Measurements from ENCODE around the gene PAK1. TPM values are rescaled to one million over a fixed set of nuclear protein-coding genes. Genes with fewer than 3 reads are reported as not detected.

PAK1 gene
- total and polyA plus RNA-seq, 9 of the 15 experiments (the other 6 are each of a cell fraction or from before 2014, with no cell fraction given): 0.52 to 11.7 (median 1.9) TPM

DNA sequence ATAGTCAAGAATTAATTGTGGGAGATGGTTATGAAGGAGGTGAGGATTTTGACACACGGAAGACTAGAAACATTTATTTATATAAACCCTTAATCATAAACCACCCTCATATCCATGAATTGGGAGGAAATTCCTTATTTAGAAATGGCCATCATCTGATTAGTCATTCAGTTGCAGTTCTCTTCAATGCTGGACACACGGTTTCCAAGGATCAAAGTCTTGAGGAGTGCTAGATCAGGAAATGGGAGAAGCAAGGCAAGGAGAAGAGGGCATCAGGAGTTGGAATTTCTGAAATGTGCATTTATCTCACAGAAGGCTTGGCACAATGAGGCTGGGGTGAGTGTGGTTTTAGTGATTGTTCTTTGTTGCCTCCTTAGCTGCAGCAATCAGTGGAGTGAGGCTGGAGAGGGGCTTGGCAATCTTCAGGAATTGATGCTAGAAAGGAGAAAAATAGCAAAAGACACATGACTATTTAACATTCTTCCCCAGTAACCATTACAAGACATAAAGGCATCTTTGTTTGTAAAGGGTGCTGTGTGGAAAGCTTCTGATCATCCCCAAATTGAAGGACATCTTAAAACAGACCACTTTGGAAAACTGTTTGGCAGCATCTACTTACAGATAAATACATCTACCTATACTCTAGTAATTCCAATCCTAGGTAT is 150.8 kb downstream of the PAK1 start:
- H2AFZ ChIP-seq (ENCODE audit: low read depth, low read length): no peak overlapping the region
- H3K79me2 ChIP-seq (ENCODE audit: control insufficient read depth, insufficient read depth, low read length): no peaks in the 10 kb centered on the region
- H4K20me1 ChIP-seq (replicated peaks; ENCODE audit: control insufficient read depth, insufficient read depth, low read length): no peaks in the 10 kb centered on the region
- no peaks in the 10 kb centered on the region for H3K9me1 ChIP-seq (ENCODE audit: control insufficient read depth, insufficient read depth, low read length)
- H3K4me2 ChIP-seq (ENCODE audit: insufficient read depth, low read length): no peak overlapping the region
- H3K9me3 ChIP-seq (replicated peaks; ENCODE audit: control insufficient read depth, insufficient read depth, low read depth, low read length): no peaks in the 10 kb centered on the region
- intact Hi-C loops (cut with micrococcal nuclease) (no loop called here), in situ Hi-C loops (cut with MboI) (no loop called here)
- H3K9ac ChIP-seq (ENCODE audit: insufficient read depth in 1 of 2, low read depth in 2 of 2, low read length in 2 of 2): no peak overlapping the region
- BruUV-seq (replicated peaks): no TSS peak
- H3K36me3 ChIP-seq (ENCODE audit: control insufficient read depth, insufficient read depth, low read length): no peaks in the 10 kb centered on the region
- DNase-seq (ENCODE audit: extremely low read depth in 1 of 4, low spot score in 3 of 4) (no peak), ATAC-seq (no peak), FAIRE-seq (no peak)
- ChIA-PET POLR2A (interaction anchor here (0.7 kb wide), 1 partner anchor 44 kb away, joined by 3 read pairs; no protein-coding TSS in a partner anchor), CTCF (ENCODE audit: low intra/inter-chr PET ratio) (no interaction called here)
- WGBS (ENCODE audit: insufficient coverage, low coverage, missing lambda C conversion rate): 6% methylated on average over 2 of the region's 2 CpGs
- no peak overlapping the region for H3K27ac ChIP-seq (ENCODE audit: extremely low read depth, low read depth, low read length)
- H3K4me3 ChIP-seq: no peak overlapping the region
- no peak for TF ChIP-seq SP1 (CRISPR knock-in tag; IDR thresholded peaks at IDR 0.05)
- TF ChIP-seq RBM34 (IDR thresholded peaks at IDR 0.05; ENCODE audit: borderline replicate concordance, insufficient read depth, low read length): no peak
- H3K4me1 ChIP-seq (replicated peaks in 1 of 2; ENCODE audit: control insufficient read depth in 2 of 2, insufficient read depth in 2 of 2, low read length in 2 of 2): no peaks in the 10 kb centered on the region
- H3K27me3 ChIP-seq (ENCODE audit: control insufficient read depth in 2 of 2, insufficient read depth in 2 of 2, low read length in 2 of 2): peaks cover 0 to 6% of the 10 kb centered on the region in 2 experiments; a peak in 2 of 5 replicates

DNA sequence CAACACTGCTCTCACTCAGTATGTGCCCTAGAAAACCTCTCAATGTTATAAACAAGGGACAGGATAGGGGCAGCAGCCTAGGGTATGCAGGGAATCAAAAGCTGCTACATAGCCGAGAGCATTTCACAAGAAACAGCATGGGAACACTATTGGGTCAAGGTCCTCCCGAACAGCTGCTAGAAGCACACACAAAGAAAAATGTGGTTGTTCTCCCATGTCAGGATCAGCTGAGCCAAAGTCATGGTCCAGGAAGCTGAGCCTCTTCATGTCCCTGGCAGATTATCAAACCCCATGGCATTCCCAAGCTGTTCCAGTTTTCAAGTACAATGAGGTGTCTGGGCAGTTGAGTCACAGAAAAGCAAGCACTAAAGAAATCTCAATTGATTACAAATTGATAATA is 151.4 kb downstream of the PAK1 start:
- ChIA-PET POLR2A (interaction anchor here (0.7 kb wide), 1 partner anchor 45 kb away, joined by 3 read pairs; no protein-coding TSS in a partner anchor), CTCF (ENCODE audit: low intra/inter-chr PET ratio) (no interaction called here)
- H3K27me3 ChIP-seq (ENCODE audit: control insufficient read depth in 2 of 2, insufficient read depth in 2 of 2, low read length in 2 of 2): peaks cover 0 to 6% of the 10 kb centered on the region in 2 experiments; a peak in 2 of 5 replicates
- BruUV-seq (replicated peaks): no TSS peak
- in situ Hi-C loops (cut with MboI): no loop called here
- no peaks in the 10 kb centered on the region for H3K79me2 ChIP-seq (ENCODE audit: control insufficient read depth, insufficient read depth, low read length)
- H4K20me1 ChIP-seq (replicated peaks; ENCODE audit: control insufficient read depth, insufficient read depth, low read length): no peaks in the 10 kb centered on the region
- DNase-seq (ENCODE audit: extremely low read depth in 1 of 4, low spot score in 3 of 4): no peak
- H3K9ac ChIP-seq (ENCODE audit: insufficient read depth in 1 of 2, low read depth in 2 of 2, low read length in 2 of 2): no peak overlapping the region
- no peak for FAIRE-seq
- no peaks in the 10 kb centered on the region for H3K4me1 ChIP-seq (replicated peaks in 1 of 2; ENCODE audit: control insufficient read depth in 2 of 2, insufficient read depth in 2 of 2, low read length in 2 of 2)
- ATAC-seq: no peak
- H3K27ac ChIP-seq (ENCODE audit: extremely low read depth, low read depth, low read length): no peak overlapping the region
- H3K36me3 ChIP-seq (ENCODE audit: control insufficient read depth, insufficient read depth, low read length): no peaks in the 10 kb centered on the region
- no peaks in the 10 kb centered on the region for H3K9me3 ChIP-seq (replicated peaks; ENCODE audit: control insufficient read depth, insufficient read depth, low read depth, low read length)
- no peaks in the 10 kb centered on the region for H3K9me1 ChIP-seq (ENCODE audit: control insufficient read depth, insufficient read depth, low read length)
- intact Hi-C loops (cut with micrococcal nuclease): no loop called here
- no peak overlapping the region for H2AFZ ChIP-seq (ENCODE audit: low read depth, low read length)
- no peak overlapping the region for H3K4me2 ChIP-seq (ENCODE audit: insufficient read depth, low read length)
- 0% methylated on average over 2 of the region's 2 CpGs for WGBS (ENCODE audit: insufficient coverage, low coverage, missing lambda C conversion rate)
- H3K4me3 ChIP-seq: no peak overlapping the region
- TF ChIP-seq STAT5A (IDR thresholded peaks at IDR 0.05; ENCODE audit: borderline replicate concordance, low read length) (no peak), ARID2 (IDR thresholded peaks at IDR 0.05) (no peak), MBD2 (IDR thresholded peaks at IDR 0.05; ENCODE audit: borderline replicate concordance, low read depth) (no peak), TCFL5 (CRISPR knock-in tag; conservative IDR thresholded peaks at IDR 0.05) (no peak), PPARD (CRISPR knock-in tag; IDR thresholded peaks at IDR 0.05) (no peak), EZH2 (IDR thresholded peaks at IDR 0.05; ENCODE audit: borderline replicate concordance, low read depth, low read length) (no peak), MED1 (CRISPR knock-in tag; IDR thresholded peaks at IDR 0.05; ENCODE audit: borderline replicate concordance) (no peak), ZNF3 (CRISPR knock-in tag; IDR thresholded peaks at IDR 0.05) (no peak), ZNF384 (IDR thresholded peaks at IDR 0.05; ENCODE audit: low read depth, low read length) (no peak), KDM5B (IDR thresholded peaks at IDR 0.05; ENCODE audit: insufficient replicate concordance, low read depth, low read length) (no peak), CEBPG (CRISPR knock-in tag; IDR thresholded peaks at IDR 0.05) (no peak), CEBPG (tag; conservative IDR thresholded peaks at IDR 0.05 in 1 of 2, IDR thresholded peaks at IDR 0.05 in 1 of 2) (no peak), ZFP1 (CRISPR knock-in tag; IDR thresholded peaks at IDR 0.05) (no peak), ZNF175 (CRISPR knock-in tag; IDR thresholded peaks at IDR 0.05; ENCODE audit: low read depth) (no peak)
